Gastrocnemius medialis (tissue), 4 donors: ENCODE results near the gene MRAP. TPM values are rescaled to one million over a fixed set of nuclear protein-coding genes. Genes with fewer than 3 reads are reported as not detected.
A peak's percentile ranks its signal among the peaks of the same experiment; 100 is the strongest.

Experiments used
- ATAC-seq, 2 donors: fragments of 150-250 bp; one replicate each; pipeline ENCODE4 v1.9.1; 2016
- DNase-seq, 2 donors: peaks; one replicate each; pipeline ENCODE4 v3.0.0-alpha.2; 2019
- H3K27ac ChIP-seq, 4 donors: fragments of 200-600 bp; sonication (generic); 1 replicate in 1 of 4; 2 replicates in 3 of 4; pipeline ENCODE4 v1.5.1; 2016 to 2018; ENCODE audit warnings: mild to moderate bottlenecking in 2 of 4, moderate library complexity in 1 of 4
- H3K27me3 ChIP-seq, 3 donors: fragments of 200-600 bp; sonication (generic) in 2 of 3; 1 replicate in 1 of 3; 2 replicates in 2 of 3; pipeline versions ENCODE4 v1.5.1 to v1.6.0; 2016 to 2019; ENCODE audit warnings: mild to moderate bottlenecking in 1 of 3, moderate library complexity in 1 of 3
- H3K36me3 ChIP-seq, 2 donors: fragments of 200-600 bp; sonication (generic) in 1 of 2; one replicate each; pipeline ENCODE4 v1.5.1; 2017 to 2018
- H3K4me1 ChIP-seq, 2 donors: fragments of 200-600 bp; sonication (generic) in 1 of 2; one replicate each; pipeline ENCODE4 v1.5.1; 2016 to 2017; ENCODE audit warnings: mild to moderate bottlenecking in 2 of 2
- H3K4me3 ChIP-seq, 4 donors: fragments of 200-600 bp; sonication (generic) in 3 of 4; 1 replicate in 1 of 4; 2 replicates in 3 of 4; pipeline ENCODE4 v1.5.1; 2016 to 2019; ENCODE audit warnings: mild to moderate bottlenecking in 2 of 4
- H3K9me3 ChIP-seq, 3 donors: fragments of 200-600 bp; sonication (generic) in 2 of 3; 1 replicate in 1 of 3; 2 replicates in 2 of 3; pipeline ENCODE4 v1.5.1; 2016 to 2019
- CTCF ChIP-seq, 5 experiments: fragments of 450-650 bp in 3 of 5; fragments of 200-600 bp in 2 of 5; sonication (generic) in 2 of 5; IDR thresholded peaks in 4 of 5; conservative IDR thresholded peaks in 1 of 5; 1 replicate in 4 of 5; 2 replicates in 1 of 5; pipeline ENCODE4 v1.5.1; 2016 to 2019; ENCODE audit warnings: antibody characterized with exemption in 5 of 5, mild to moderate bottlenecking in 3 of 5, moderate library complexity in 3 of 5
- POLR2A ChIP-seq, 2 donors: fragments of 450-650 bp; IDR thresholded peaks; one replicate each; pipeline ENCODE4 v1.6.1; 2017; ENCODE audit warnings: antibody characterized with exemption in 2 of 2, mild to moderate bottlenecking in 2 of 2, moderate library complexity in 2 of 2
- in situ Hi-C, 4 donors: fragments of 200-750 bp; cut with MboI; loops; one replicate each; pipeline versions ENCODE4 v1.15.0 to v1.8.0; 2017; ENCODE audit warnings: low sequenced_read_pairs in 4 of 4
- intact Hi-C: fragments of 100-400 bp; cut with DNase I; formaldehyde crosslinking; loops from one replicate; pipeline ENCODE4 v1.15.1; 2023; ENCODE audit warnings: low total_unique reads
- total RNA-seq, 4 donors: library from RNA; depleted of rRNA; stranded (reverse); fragments of >200 nt; gene quantifications; one replicate each; pipeline versions ENCODE4 v1.1.0 to v1.2.3, GENCODE V29; 2016

The MRAP gene
- total RNA-seq, 4 donors from 2014 or later: not detected

DNA sequence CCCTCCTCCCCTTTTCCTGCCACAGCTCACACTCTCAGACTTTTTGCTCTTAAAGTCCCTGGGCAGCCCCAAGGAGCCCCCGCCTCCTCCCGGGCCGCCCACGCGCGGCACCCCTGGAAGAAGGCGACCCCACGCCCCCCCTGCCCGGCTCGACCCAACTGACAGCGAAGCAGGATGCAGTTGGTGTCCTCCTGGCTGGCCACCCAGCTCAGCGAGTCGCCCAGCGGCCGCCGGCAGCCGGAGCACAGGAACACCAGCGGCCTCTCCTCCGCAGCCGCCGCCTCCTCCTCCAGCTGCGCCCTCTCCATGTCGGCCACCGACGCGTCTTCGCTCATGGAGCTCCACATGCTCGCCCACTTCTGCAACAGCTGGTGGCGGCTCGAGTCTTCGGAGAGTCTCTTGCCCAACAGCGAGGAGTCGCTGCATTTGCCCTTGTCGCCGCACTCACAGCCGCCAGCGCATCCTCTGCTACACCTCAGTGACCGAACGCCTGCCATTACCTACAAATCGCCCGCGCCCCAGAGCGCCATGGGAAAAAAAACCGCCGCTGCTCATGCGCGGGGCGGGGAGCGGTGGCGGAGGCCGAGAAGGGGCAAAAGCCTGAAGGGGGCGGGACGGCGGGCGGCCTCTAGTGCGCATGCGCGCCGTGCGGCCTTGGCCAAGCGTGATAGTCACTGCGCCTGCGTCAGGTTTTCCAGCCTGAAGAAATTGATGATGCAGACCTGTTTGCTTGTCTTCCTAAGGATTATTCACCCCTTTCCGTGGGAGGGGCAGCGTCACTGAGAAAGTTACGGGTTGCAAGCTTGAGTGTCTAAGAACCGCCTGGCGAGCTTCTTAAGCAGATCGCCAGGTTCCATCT, 19.9 kb upstream of the MRAP start, which contains the start of gene MIS18A:
MIS18A (minus strand) TSS at position 532 of the 859 bp plus-strand sequence; CDS start at position 497, 35 bp downstream.
- ATAC-seq (peak; percentile 95 to 98), DNase-seq (peak; percentile 86 to 93)
- H3K36me3 ChIP-seq: no peaks in the 10 kb centered on the region
- H3K9me3 ChIP-seq: no peaks in the 10 kb centered on the region
- intact Hi-C loops (loop anchor here (5.0 to 10.0 kb wide), 3 partner anchors 116 to 401 kb away; partner anchors contain the start of gene URB1), in situ Hi-C loops (no loop called here)
- peak within 1 kb of the TSS; percentile 41 to 72 (median 60) for H3K27ac ChIP-seq
- H3K27me3 ChIP-seq: no peaks in the 10 kb centered on the region
- H3K4me1 ChIP-seq: peaks cover 14 to 25% of the 10 kb centered on the region in 2 donors
- H3K4me3 ChIP-seq: peak within 1 kb of the TSS; percentile 82 to 98 (median 92)
- TF ChIP-seq POLR2A (IDR thresholded peaks at IDR 0.05) (peak; percentile 9 to 33), CTCF (IDR thresholded peaks at IDR 0.05 in 4 of 5, conservative IDR thresholded peaks at IDR 0.05 in 1 of 5) (peak in 2 of 5 experiments; percentile 9 to 12)

DNA sequence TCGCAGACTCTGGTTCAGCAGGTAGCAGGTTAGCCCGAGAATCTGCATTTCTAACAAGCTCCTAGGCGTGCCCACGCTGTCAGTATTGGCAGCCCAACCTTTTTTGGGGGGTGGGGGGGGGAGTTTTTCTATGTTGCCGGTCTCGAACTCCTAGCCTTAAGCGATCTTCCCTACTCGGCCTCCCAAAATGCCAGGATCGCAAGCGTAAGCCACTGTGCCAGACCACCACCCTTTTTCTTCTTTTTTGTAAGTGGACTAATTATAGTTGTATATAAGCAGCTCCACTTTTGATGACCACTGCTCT, 19.3 kb upstream of the MRAP start:
- TF ChIP-seq CTCF (IDR thresholded peaks at IDR 0.05 in 4 of 5, conservative IDR thresholded peaks at IDR 0.05 in 1 of 5) (no peak), POLR2A (IDR thresholded peaks at IDR 0.05) (no peak)
- in situ Hi-C loops: no loop called here
- H3K27ac ChIP-seq: peak overlapping the region; percentile 41 to 72 (median 60)
- H3K27me3 ChIP-seq: no peaks in the 10 kb centered on the region
- intact Hi-C loops: loop anchor here (5.0 to 10.0 kb wide), 3 partner anchors 115 to 402 kb away; partner anchors contain the start of gene URB1
- H3K36me3 ChIP-seq: no peaks in the 10 kb centered on the region
- ATAC-seq (no peak), DNase-seq (no peak)
- no peaks in the 10 kb centered on the region for H3K9me3 ChIP-seq
- peak overlapping the region; percentile 82 to 98 (median 92) for H3K4me3 ChIP-seq
- H3K4me1 ChIP-seq: peaks cover 14 to 25% of the 10 kb centered on the region in 2 donors

- peaks cover 14 to 25% of the 10 kb centered on the region in 2 donors for H3K4me1 ChIP-seq
- no peak for TF ChIP-seq CTCF (IDR thresholded peaks at IDR 0.05 in 4 of 5, conservative IDR thresholded peaks at IDR 0.05 in 1 of 5)
- TF ChIP-seq POLR2A (IDR thresholded peaks at IDR 0.05): no peak
- no peak overlapping the region for H3K27ac ChIP-seq
- no peaks in the 10 kb centered on the region for H3K27me3 ChIP-seq
- H3K36me3 ChIP-seq: no peaks in the 10 kb centered on the region
- no peaks in the 10 kb centered on the region for H3K9me3 ChIP-seq
- intact Hi-C loops: no loop called here
- ATAC-seq (no peak), DNase-seq (no peak)
- no peak overlapping the region for H3K4me3 ChIP-seq
- in situ Hi-C loops: no loop called here
Observed at GRCh38 chr21:32281531-32281930, 17.1 kb upstream of the MRAP start.

DNA sequence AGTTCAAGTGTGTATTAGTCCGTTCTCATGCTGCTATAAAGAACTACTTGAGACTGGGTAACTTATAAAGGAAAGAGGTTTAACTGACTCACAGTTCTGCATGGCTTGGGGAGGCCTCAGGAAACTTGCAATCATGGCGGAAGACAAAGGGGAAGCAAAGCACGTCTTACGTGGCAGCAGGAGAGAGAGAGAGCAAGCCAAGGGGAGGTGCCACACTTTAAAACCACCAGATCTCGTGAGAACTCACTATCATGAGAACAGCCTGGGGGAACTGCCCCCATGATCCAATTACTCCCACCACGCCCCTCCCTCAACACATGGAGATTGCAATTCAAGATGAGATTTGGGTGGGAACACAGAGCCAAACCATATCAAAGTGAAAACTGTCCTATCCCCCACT, 15.7 kb upstream of the MRAP start:
- no peak for ATAC-seq
- Histone ChIP-seq H3K27me3 (no peaks in the 10 kb centered on the region), H3K4me3 (no peak overlapping the region), H3K27ac (no peak overlapping the region), H3K36me3 (no peaks in the 10 kb centered on the region), H3K4me1 (peaks cover 10 to 18% of the 10 kb centered on the region in 2 donors), H3K9me3 (no peaks in the 10 kb centered on the region)
- in situ Hi-C loops: no loop called here
- TF ChIP-seq POLR2A (IDR thresholded peaks at IDR 0.05) (no peak), CTCF (IDR thresholded peaks at IDR 0.05 in 4 of 5, conservative IDR thresholded peaks at IDR 0.05 in 1 of 5) (no peak)
- intact Hi-C loops: no loop called here
- no peak for DNase-seq
